Measurements from ENCODE around the gene LGALS3.

LGALS3 gene

GRCh38 chr14:55170526-55170925 lies 41.5 kb downstream of the LGALS3 start:
- in situ Hi-C loops (cut with MboI; ENCODE audit: low pct_unique_long_range_greater_than_20kb, low sequenced_read_pairs, unreplicated experiment), result no loop called here
- DNase-seq (ENCODE audit: low spot score), result no peak
- no peak for TF ChIP-seq CTCF (IDR thresholded peaks at IDR 0.05; ENCODE audit: extremely low read depth, insufficient read depth, missing control alignments)

DNA sequence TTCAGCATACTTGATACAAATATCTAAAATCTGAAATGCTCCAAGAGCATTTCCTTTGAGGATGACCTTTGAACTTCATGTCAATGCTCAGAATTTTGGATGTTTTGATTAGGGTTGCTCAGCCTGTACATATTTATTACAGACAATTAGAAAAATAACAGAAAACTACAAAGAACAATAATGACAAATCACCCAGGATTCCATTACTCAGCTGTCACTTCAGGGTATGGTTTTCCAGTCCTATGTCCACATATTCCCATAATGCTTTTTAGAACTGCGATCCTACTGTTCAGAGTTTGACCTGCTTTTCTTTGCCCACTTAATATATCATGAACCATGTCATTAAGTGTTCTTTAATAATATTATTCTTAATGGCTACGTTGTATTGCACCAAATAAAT lies 51.0 kb downstream of the LGALS3 start:
- no peak for DNase-seq (ENCODE audit: low spot score)
- in situ Hi-C loops (cut with MboI; ENCODE audit: low pct_unique_long_range_greater_than_20kb, low sequenced_read_pairs, unreplicated experiment), result no loop called here
- no peak for TF ChIP-seq CTCF (IDR thresholded peaks at IDR 0.05; ENCODE audit: extremely low read depth, insufficient read depth, missing control alignments)

DNA sequence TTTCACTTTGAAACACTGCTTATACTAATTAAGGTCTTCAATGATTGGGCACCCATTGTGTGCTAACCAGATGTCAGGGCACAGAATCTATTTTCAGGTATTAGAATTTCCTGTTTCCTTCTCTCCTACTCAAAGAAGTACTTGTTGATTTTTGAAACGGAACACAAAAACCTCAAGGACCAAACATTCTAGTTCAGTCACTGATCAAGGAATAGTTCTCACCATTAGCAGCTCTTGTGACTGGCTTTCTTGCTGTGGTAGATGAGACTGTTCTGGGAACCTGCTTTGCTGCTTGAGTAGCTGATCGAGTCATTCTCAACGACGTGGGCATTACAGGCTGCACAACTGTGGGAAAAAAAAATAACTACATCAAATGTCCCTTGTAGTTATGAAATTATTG lies 51.4 kb downstream of the LGALS3 start:
- no peak for TF ChIP-seq CTCF (IDR thresholded peaks at IDR 0.05; ENCODE audit: extremely low read depth, insufficient read depth, missing control alignments)
- peak; percentile 57 for DNase-seq (ENCODE audit: low spot score)
- in situ Hi-C loops (cut with MboI; ENCODE audit: low pct_unique_long_range_greater_than_20kb, low sequenced_read_pairs, unreplicated experiment), result no loop called here

DNA sequence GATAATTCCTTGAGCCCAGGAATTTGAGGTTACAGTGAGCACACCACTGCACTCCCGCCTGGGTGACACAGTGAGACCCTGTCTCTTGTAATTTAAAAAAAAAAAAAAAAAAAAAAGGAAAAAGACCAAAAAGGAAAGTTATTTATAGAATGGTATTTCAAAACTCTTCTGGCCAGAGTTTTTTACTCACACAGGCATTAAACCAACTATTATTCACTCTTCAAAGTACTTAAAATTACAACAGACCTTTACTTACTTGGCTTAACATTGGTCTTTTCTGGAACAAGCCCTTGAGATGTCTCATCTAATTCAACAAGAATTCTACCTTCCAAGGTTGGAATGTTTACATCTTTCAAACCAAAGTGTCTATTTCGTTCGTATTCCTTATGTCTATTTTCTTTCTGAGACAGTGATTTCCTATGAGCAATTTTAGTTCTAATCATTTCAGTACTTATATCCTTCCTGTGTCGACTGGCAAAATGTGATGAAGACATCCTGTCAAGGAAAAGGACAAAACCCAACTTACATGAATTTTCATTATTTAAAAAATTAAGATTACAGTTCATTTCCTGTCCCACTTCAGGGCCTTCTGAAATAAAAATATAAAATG lies 59.7 kb downstream of the LGALS3 start:
- DNase-seq (ENCODE audit: low spot score), result no peak
- no peak for TF ChIP-seq CTCF (IDR thresholded peaks at IDR 0.05; ENCODE audit: extremely low read depth, insufficient read depth, missing control alignments)
- in situ Hi-C loops (cut with MboI; ENCODE audit: low pct_unique_long_range_greater_than_20kb, low sequenced_read_pairs, unreplicated experiment), result no loop called here

- no peak for DNase-seq (ENCODE audit: low spot score)
- no peak for TF ChIP-seq CTCF (IDR thresholded peaks at IDR 0.05; ENCODE audit: extremely low read depth, insufficient read depth, missing control alignments)
- in situ Hi-C loops (cut with MboI; ENCODE audit: low pct_unique_long_range_greater_than_20kb, low sequenced_read_pairs, unreplicated experiment), result no loop called here
Measured at GRCh38 chr14:55190906-55191202, 61.8 kb downstream of the LGALS3 start.

DNA sequence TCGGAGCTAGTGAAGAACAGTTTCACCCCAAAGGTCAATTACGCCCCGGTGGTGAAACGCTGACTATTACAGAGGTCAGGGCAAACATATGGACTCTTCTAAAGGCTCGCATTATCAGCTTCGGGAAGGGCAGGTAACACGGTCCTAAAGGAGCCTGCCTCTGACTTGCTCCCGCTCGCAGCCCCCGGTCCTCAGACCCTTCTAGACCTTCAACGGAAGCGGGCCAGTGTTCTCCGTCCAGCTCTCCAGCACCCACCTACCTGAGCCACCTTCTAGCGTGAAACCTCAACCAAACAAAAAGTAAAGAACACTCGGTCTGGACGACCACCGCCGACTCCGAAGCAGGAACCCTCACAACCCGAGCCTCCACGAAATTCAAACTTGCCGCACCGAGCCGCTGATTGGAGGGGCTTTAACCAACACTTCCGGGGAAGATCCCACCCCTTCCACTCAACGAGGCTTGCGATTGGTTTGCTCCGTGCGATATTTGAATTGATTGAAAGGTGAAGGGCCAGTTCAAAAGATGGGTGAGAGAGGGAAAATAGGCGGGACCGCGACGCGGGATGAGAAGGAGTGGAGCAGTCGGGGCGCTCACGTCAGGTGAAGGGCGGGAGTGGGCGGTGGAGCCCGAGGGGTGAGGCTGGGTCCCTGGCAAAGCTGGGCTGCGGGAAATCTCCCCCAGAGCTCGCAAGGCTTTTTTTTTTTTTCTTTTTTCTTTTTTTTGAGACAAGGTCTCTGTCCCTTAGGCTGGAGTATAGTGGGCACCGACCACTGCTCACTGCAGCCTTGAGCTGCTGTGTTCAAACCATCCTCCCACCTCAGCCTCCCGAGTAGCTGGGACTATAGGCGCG lies 62.4 kb downstream of the LGALS3 start, which contains the start of gene DLGAP5:
Gene DLGAP5 (minus strand): TSS at position 383 of the 851 bp plus-strand sequence. CDS start 2,406 bp downstream, outside the sequence.
- peak; percentile 92 for DNase-seq (ENCODE audit: low spot score)
- TF ChIP-seq CTCF (IDR thresholded peaks at IDR 0.05; ENCODE audit: extremely low read depth, insufficient read depth, missing control alignments), result no peak
- in situ Hi-C loops (cut with MboI; ENCODE audit: low pct_unique_long_range_greater_than_20kb, low sequenced_read_pairs, unreplicated experiment), result no loop called here

Data from GM13977 (cell line).